Memory B cell (primary cell): Measurements from ENCODE around the gene UFSP2.
"Not testable (repeated sequence)": the region's sequence is repeated elsewhere in the genome, so short reads cannot be mapped to it uniquely, and the experiment has no call there.

Source experiments
- ATAC-seq: fragments of 150-1000 bp; cut with Tn5 transposase; 2 replicates; pipeline ENCODE4 v1.10.0; 2021; ENCODE audit warnings: low read depth, mild to moderate bottlenecking, moderate library complexity
- DNase-seq, 2 donors: peaks; one replicate each; pipeline ENCODE4 v3.0.0; 2022; ENCODE audit warnings: low spot score in 2 of 2
- H3K27ac Mint-ChIP-seq: one replicate; pipeline ENCODE4 v1.8.0; 2022; ENCODE audit warnings: mild to moderate bottlenecking, moderate library complexity, mixed read lengths
- H3K27me3 Mint-ChIP-seq: one replicate; pipeline ENCODE4 v1.8.0; 2022; ENCODE audit warnings: mixed read lengths
- H3K36me3 Mint-ChIP-seq: one replicate; pipeline ENCODE4 v1.8.0; 2022; ENCODE audit warnings: mild to moderate bottlenecking, mixed read lengths
- H3K4me1 Mint-ChIP-seq: one replicate; pipeline ENCODE4 v1.8.0; 2022; ENCODE audit warnings: mixed read lengths
- H3K4me3 Mint-ChIP-seq: one replicate; pipeline ENCODE4 v1.8.0; 2022; ENCODE audit warnings: mild to moderate bottlenecking, moderate library complexity, mixed read lengths
- H3K9me3 Mint-ChIP-seq: one replicate; pipeline ENCODE4 v1.8.0; 2022; ENCODE audit warnings: mixed read lengths

The UFSP2 gene

GRCh38 chr4:185362570-185362969 lies 63.2 kb downstream of the UFSP2 start:
- H3K4me3 Mint-ChIP-seq, ATAC-seq, H3K4me1 Mint-ChIP-seq, H3K27me3 Mint-ChIP-seq, H3K27ac Mint-ChIP-seq, DNase-seq, H3K9me3 Mint-ChIP-seq: not testable (repeated sequence)
- peaks cover 18% of the 10 kb centered on the region for H3K36me3 Mint-ChIP-seq

DNA sequence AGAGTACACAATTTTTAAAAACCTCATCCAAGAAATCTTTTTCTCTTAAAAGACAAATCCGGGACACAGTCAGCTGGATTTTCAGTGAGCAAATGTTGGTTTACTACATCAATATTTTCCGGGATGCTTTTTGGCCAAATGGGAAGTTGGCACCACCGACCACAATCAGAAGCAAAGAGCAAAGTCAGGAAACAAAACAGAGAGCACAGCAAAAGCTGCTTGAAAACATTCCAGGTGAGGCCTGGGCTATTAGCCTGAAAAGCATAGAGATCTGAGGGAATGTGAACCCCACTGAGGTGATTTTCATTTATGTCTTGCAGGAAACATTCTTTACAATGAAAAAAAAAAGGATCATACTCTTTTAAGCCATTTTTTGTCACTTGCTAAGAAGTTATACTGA lies 63.9 kb downstream of the UFSP2 start:
- Mint-ChIP-seq H3K27me3 (no peaks in the 10 kb centered on the region), H3K4me3 (no peak overlapping the region), H3K4me1 (no peaks in the 10 kb centered on the region), H3K9me3 (no peaks in the 10 kb centered on the region), H3K27ac (no peak overlapping the region), H3K36me3 (peaks cover 18% of the 10 kb centered on the region)
- DNase-seq, result no peak
- ATAC-seq, result no peak

DNA sequence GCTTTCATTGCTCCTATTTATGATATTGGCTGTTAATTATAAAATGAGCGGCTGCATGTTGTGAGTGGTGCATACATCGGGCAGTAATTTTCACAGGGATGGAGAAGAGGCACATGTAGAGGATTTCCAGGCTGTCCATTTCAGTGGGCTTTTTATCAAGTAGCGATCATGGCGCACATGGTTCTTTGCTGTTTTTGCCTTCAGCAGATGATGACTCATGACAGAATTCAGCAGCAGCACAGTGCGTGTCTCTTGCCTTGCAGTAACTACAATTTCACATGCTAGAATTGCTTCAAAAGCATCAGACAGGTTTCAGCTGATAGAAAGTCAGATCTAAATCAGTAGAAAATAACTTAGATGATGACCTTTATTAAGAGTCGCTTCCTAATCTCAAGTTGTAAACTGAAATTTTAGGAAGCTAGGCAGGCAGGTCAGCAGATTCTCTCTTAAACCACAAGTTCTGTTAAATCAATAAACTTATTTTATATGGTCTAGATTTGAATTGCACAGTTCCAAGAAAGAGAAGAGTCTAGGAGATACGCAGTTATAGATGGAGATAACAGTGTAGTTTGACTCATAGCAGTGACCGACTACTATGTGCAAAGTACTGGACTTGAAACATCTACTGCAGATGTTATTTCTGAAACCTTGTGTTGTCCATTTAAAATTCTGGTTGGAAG lies 65.9 kb downstream of the UFSP2 start:
- H3K9me3 Mint-ChIP-seq, result no peaks in the 10 kb centered on the region
- H3K4me3 Mint-ChIP-seq, result no peak overlapping the region
- H3K27me3 Mint-ChIP-seq, result no peaks in the 10 kb centered on the region
- peaks cover 18% of the 10 kb centered on the region for H3K36me3 Mint-ChIP-seq
- H3K4me1 Mint-ChIP-seq, result no peaks in the 10 kb centered on the region
- H3K27ac Mint-ChIP-seq, result no peak overlapping the region
- ATAC-seq (no peak), DNase-seq (no peak)

GRCh38 chr4:185358959-185359358 lies 66.8 kb downstream of the UFSP2 start:
- H3K36me3 Mint-ChIP-seq, result peaks cover 22% of the 10 kb centered on the region
- H3K4me3 Mint-ChIP-seq, result no peak overlapping the region
- DNase-seq, result no peak
- H3K4me1 Mint-ChIP-seq, result no peaks in the 10 kb centered on the region
- H3K27me3 Mint-ChIP-seq, result no peaks in the 10 kb centered on the region
- no peak for ATAC-seq
- H3K9me3 Mint-ChIP-seq, result no peaks in the 10 kb centered on the region
- H3K27ac Mint-ChIP-seq, result no peak overlapping the region

DNA sequence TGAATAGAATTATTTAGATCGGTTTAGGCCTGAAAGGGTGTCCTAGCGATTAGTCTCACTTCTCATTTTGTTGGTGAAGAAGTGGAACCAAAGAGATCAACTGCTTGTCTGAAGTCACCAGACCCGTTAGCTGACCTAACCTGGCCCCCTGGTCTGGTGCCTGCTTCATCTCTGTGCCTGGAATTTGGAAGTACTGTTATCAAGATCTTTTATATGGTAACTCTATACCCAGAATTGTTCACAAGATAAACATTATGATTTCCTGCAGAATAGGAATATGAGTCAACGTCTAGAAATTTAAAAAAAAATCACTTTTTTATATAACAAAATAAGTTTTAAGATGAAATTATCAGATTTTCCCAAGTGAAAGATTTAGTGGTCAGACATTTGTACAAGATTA lies 67.2 kb downstream of the UFSP2 start:
- H3K27me3 Mint-ChIP-seq, result no peaks in the 10 kb centered on the region
- no peak overlapping the region for H3K27ac Mint-ChIP-seq
- ATAC-seq, result peak; percentile 60

DNA sequence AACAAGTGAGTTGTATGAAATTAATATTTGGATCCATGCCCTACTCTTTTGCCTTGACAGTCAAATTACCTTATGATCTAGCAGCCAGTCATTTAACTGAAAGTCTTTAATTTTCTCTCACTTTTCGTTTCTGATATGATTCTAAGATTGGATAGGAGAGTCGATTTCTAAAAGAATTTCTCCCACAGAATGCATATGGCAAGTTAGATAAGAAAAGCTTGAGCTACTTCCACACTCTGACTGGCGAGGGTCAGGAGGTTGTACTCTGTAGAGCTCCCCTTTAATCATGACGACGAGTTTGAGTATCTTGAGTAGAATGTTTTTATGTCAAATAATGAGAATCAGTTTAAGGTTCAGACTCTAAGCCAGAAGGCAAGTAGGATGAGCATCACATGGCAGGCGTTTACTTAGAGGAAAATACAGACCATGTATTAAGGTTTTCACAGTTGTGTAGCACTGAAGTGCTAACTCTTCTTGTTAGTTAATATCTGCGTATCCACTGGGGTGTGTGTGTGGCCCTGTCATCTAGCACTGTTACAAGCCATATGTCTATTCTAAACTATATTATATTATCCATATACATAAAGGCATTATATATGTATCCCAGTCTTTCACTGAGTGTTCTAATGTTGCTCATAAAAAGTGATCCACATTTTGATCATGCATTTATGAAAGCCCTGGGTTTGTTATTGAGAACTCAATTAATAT lies 67.9 kb downstream of the UFSP2 start:
- H3K36me3 Mint-ChIP-seq, result peaks cover 25% of the 10 kb centered on the region

More for the DNA sequence above, 67.2 kb downstream of the UFSP2 start:
- no peak for DNase-seq
- Mint-ChIP-seq H3K4me3 (no peak overlapping the region), H3K4me1 (no peaks in the 10 kb centered on the region), H3K9me3 (no peaks in the 10 kb centered on the region), H3K36me3 (peaks cover 23% of the 10 kb centered on the region)

GRCh38 chr4:185357211-185357610 lies 68.6 kb downstream of the UFSP2 start:
- Mint-ChIP-seq H3K36me3 (peaks cover 31% of the 10 kb centered on the region), H3K4me1 (peaks cover 6% of the 10 kb centered on the region), H3K27ac (peak overlapping the region; percentile 58), H3K9me3 (no peaks in the 10 kb centered on the region), H3K4me3 (no peak overlapping the region), H3K27me3 (no peaks in the 10 kb centered on the region)
- no peak for ATAC-seq
- DNase-seq, result no peak

More for the DNA sequence above, 67.9 kb downstream of the UFSP2 start:
- Mint-ChIP-seq H3K4me1 (no peaks in the 10 kb centered on the region), H3K9me3 (no peaks in the 10 kb centered on the region), H3K27ac (peak overlapping the region; percentile 58), H3K27me3 (no peaks in the 10 kb centered on the region), H3K4me3 (no peak overlapping the region)
- DNase-seq (no peak), ATAC-seq (no peak)

DNA sequence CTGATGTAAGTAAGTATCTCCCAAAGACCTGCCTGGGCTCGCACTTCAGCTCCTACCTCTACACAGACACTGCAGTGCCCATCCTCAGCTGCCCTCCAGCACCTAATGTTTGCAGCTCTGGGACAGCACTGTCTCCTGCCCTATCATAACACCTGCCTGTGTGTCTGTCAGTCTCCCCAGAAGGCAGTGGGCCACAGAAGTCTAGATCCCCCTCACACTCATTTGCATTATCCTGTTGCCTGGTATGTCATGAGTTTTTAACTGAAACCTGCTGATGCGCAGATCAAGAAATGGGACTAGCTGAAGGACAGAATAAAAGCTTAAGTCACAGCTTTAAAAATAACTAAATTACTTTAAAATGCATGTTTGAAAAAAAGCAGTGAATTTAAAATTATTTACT lies 73.0 kb downstream of the UFSP2 start:
- ATAC-seq (peak; percentile 27), DNase-seq (no peak)
- Mint-ChIP-seq H3K36me3 (peaks cover 48% of the 10 kb centered on the region), H3K27ac (no peak overlapping the region), H3K4me3 (no peak overlapping the region), H3K9me3 (no peaks in the 10 kb centered on the region), H3K27me3 (no peaks in the 10 kb centered on the region), H3K4me1 (peaks cover 21% of the 10 kb centered on the region)

GRCh38 chr4:185352202-185352601 lies 73.6 kb downstream of the UFSP2 start:
- Mint-ChIP-seq H3K9me3 (no peaks in the 10 kb centered on the region), H3K36me3 (peaks cover 48% of the 10 kb centered on the region), H3K4me1 (peaks cover 23% of the 10 kb centered on the region), H3K4me3 (peak overlapping the region; percentile 38), H3K27ac (peak overlapping the region; percentile 73), H3K27me3 (no peaks in the 10 kb centered on the region)
- no peak for DNase-seq
- ATAC-seq, result peak; percentile 47

DNA sequence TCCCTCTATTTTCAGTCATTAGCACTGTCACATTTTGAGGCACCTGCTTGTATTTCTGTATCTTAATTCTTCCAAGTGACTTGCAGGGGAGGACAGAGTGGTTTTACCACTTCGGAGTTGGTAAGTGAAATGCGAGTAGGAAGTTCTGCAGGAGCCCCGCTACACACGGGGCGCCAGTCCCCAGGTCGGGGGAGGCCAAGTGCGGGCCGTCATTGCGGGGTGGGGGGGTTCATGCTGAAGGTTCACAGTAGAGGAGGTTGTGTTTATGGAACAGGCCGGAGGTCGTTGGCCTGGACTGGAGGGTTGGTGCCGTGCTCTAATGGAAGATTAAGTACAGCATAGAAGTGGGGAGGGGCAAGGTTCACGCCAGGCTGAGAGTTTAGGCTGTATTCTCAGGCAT lies 74.1 kb downstream of the UFSP2 start:
- no peaks in the 10 kb centered on the region for H3K9me3 Mint-ChIP-seq
- H3K4me3 Mint-ChIP-seq, result no peak overlapping the region
- H3K27ac Mint-ChIP-seq, result peak overlapping the region; percentile 73
- peaks cover 53% of the 10 kb centered on the region for H3K36me3 Mint-ChIP-seq
- H3K27me3 Mint-ChIP-seq, result no peaks in the 10 kb centered on the region
- no peak for ATAC-seq
- no peak for DNase-seq
- peaks cover 23% of the 10 kb centered on the region for H3K4me1 Mint-ChIP-seq
